Measurements from ENCODE around the gene RPLP2.

GRCh38 chr11:831961-832528 is 22.3 kb downstream of the RPLP2 start:
- no peak for TF ChIP-seq TAF1 (IDR thresholded peaks at IDR 0.05; ENCODE audit: low read depth)
- no peak for TF ChIP-seq MAX (IDR thresholded peaks at IDR 0.05)
- no peak for TF ChIP-seq CEBPB (IDR thresholded peaks at IDR 0.05)
- no peak for TF ChIP-seq RAD21 (IDR thresholded peaks at IDR 0.05; ENCODE audit: low read depth)
- no peak for TF ChIP-seq REST (IDR thresholded peaks at IDR 0.05; ENCODE audit: low read depth)
- TF ChIP-seq FOXM1 (IDR thresholded peaks at IDR 0.05; ENCODE audit: borderline replicate concordance, low read depth) = no peak
- no peak for TF ChIP-seq EP300 (IDR thresholded peaks at IDR 0.05; ENCODE audit: borderline replicate concordance)
- TF ChIP-seq CREB1 (IDR thresholded peaks at IDR 0.05; ENCODE audit: low read depth) = no peak
- no peak for TF ChIP-seq TCF12 (IDR thresholded peaks at IDR 0.05; ENCODE audit: low read depth)
- no peak for TF ChIP-seq YY1 (IDR thresholded peaks at IDR 0.05; ENCODE audit: low read depth)
- no peak for TF ChIP-seq TEAD4 (IDR thresholded peaks at IDR 0.05)
- no peak for TF ChIP-seq USF1 (IDR thresholded peaks at IDR 0.05)
- no peak for TF ChIP-seq EGR1 (IDR thresholded peaks at IDR 0.05)

Measured in Ishikawa (cell line).